Effector memory CD8-positive, alpha-beta T cell (primary cell): ENCODE results near the gene WBP1.
"Not testable (repeated sequence)": the region's sequence is repeated elsewhere in the genome, so short reads cannot be mapped to it uniquely, and the experiment has no call there.

Experiments
- ATAC-seq: fragments of 150-1000 bp; cut with Tn5 transposase; replicated peaks from 2 replicates; pipeline ENCODE4 v1.10.0; 2021; ENCODE audit warnings: mild to moderate bottlenecking, moderate library complexity
- DNase-seq, 3 experiments: peaks; one replicate each; pipeline ENCODE4 v3.0.0; 2021
- H3K27ac Mint-ChIP-seq, 2 donors: one replicate each; pipeline ENCODE4 v1.8.0; 2022; ENCODE audit warnings: mild to moderate bottlenecking in 2 of 2, mixed read lengths in 2 of 2, moderate library complexity in 2 of 2
- H3K27me3 Mint-ChIP-seq, 2 donors: one replicate each; pipeline ENCODE4 v1.8.0; 2022; ENCODE audit warnings: mixed read lengths in 2 of 2
- H3K36me3 Mint-ChIP-seq: one replicate; pipeline ENCODE4 v1.8.0; 2022; ENCODE audit warnings: mild to moderate bottlenecking, moderate library complexity, mixed read lengths; ENCODE audit not compliant: insufficient read depth
- H3K4me1 Mint-ChIP-seq, 2 donors: one replicate each; pipeline ENCODE4 v1.8.0; 2022; ENCODE audit warnings: low read depth in 2 of 2, mixed read lengths in 2 of 2
- H3K4me3 Mint-ChIP-seq, 2 donors: one replicate each; pipeline ENCODE4 v1.8.0; 2022; ENCODE audit warnings: mild to moderate bottlenecking in 2 of 2, mixed read lengths in 2 of 2, moderate library complexity in 2 of 2
- H3K9me3 Mint-ChIP-seq, 2 donors: one replicate each; pipeline ENCODE4 v1.8.0; 2022; ENCODE audit warnings: mixed read lengths in 2 of 2

Gene WBP1

GRCh38 chr2:74436848-74437695 is 21.2 kb upstream of the WBP1 start:
- H3K27ac Mint-ChIP-seq, result peak overlapping the region in 1 of 2 donors; percentile 16
- no peak overlapping the region for H3K4me3 Mint-ChIP-seq
- ATAC-seq (no peak), DNase-seq (no peak)
- peaks cover 8 to 10% of the 10 kb centered on the region in 2 donors for H3K4me1 Mint-ChIP-seq
- no peaks in the 10 kb centered on the region for H3K9me3 Mint-ChIP-seq
- H3K36me3 Mint-ChIP-seq, result no peaks in the 10 kb centered on the region
- H3K27me3 Mint-ChIP-seq, result peaks cover 17 to 33% of the 10 kb centered on the region in 2 donors

GRCh38 chr2:74438248-74438647 is 20.0 kb upstream of the WBP1 start:
- H3K27me3 Mint-ChIP-seq, result peaks cover 23 to 41% of the 10 kb centered on the region in 2 donors
- ATAC-seq, result no peak
- no peaks in the 10 kb centered on the region for H3K9me3 Mint-ChIP-seq
- no peaks in the 10 kb centered on the region for H3K36me3 Mint-ChIP-seq
- DNase-seq, result no peak
- H3K4me1 Mint-ChIP-seq, result peaks cover 8 to 10% of the 10 kb centered on the region in 2 donors
- H3K27ac Mint-ChIP-seq, result peak overlapping the region in 1 of 2 donors; percentile 11
- no peak overlapping the region for H3K4me3 Mint-ChIP-seq

GRCh38 chr2:74439373-74439772 is 18.9 kb upstream of the WBP1 start:
- peaks cover 8 to 10% of the 10 kb centered on the region in 2 donors for H3K4me1 Mint-ChIP-seq
- ATAC-seq (no peak), DNase-seq (no peak)
- peak overlapping the region in 1 of 2 donors; percentile 11 for H3K27ac Mint-ChIP-seq
- H3K9me3 Mint-ChIP-seq, result no peaks in the 10 kb centered on the region
- peaks cover 23 to 45% of the 10 kb centered on the region in 2 donors for H3K27me3 Mint-ChIP-seq
- H3K36me3 Mint-ChIP-seq, result no peaks in the 10 kb centered on the region
- H3K4me3 Mint-ChIP-seq, result peak overlapping the region; percentile 3 to 61

GRCh38 chr2:74439803-74440377 is 18.3 kb upstream of the WBP1 start:
- Mint-ChIP-seq H3K27me3 (peaks cover 23 to 51% of the 10 kb centered on the region in 2 donors), H3K27ac (no peak overlapping the region)

GRCh38 chr2:74440378-74441169 is 17.7 kb upstream of the WBP1 start:
- H3K27me3 Mint-ChIP-seq, result peaks cover 23 to 57% of the 10 kb centered on the region in 2 donors
- peak overlapping the region; percentile 54 to 61 for H3K4me3 Mint-ChIP-seq
- ATAC-seq (peak; percentile 68), DNase-seq (peak; percentile 16 to 32 (median 31))
- H3K36me3 Mint-ChIP-seq, result peaks cover 4% of the 10 kb centered on the region
- peaks cover 8 to 10% of the 10 kb centered on the region in 2 donors for H3K4me1 Mint-ChIP-seq
- H3K27ac Mint-ChIP-seq, result peak overlapping the region in 1 of 2 donors; percentile 68
- H3K9me3 Mint-ChIP-seq, result no peaks in the 10 kb centered on the region

More at GRCh38 chr2:74439803-74440377, 18.3 kb upstream of the WBP1 start:
- H3K4me1 Mint-ChIP-seq, result peaks cover 8 to 10% of the 10 kb centered on the region in 2 donors
- no peaks in the 10 kb centered on the region for H3K36me3 Mint-ChIP-seq
- H3K4me3 Mint-ChIP-seq, result peak overlapping the region; percentile 52 to 61
- DNase-seq (no peak), ATAC-seq (no peak)
- H3K9me3 Mint-ChIP-seq, result no peaks in the 10 kb centered on the region

GRCh38 chr2:74441170-74441689 is 17.0 kb upstream of the WBP1 start:
- Mint-ChIP-seq H3K9me3 (no peaks in the 10 kb centered on the region), H3K4me3 (peak overlapping the region; percentile 54 to 75), H3K36me3 (peaks cover 4% of the 10 kb centered on the region), H3K27me3 (peaks cover 23 to 58% of the 10 kb centered on the region in 2 donors), H3K4me1 (peaks cover 8 to 10% of the 10 kb centered on the region in 2 donors), H3K27ac (peak overlapping the region in 1 of 2 donors; percentile 68)
- DNase-seq, result no peak
- ATAC-seq, result no peak

GRCh38 chr2:74441690-74442482 is 16.4 kb upstream of the WBP1 start, which contains the start of gene RTKN:
TSS of gene RTKN (minus strand) at chr2:74441937. CDS start at chr2:74441816, 121 bp downstream.
- peak within 1 kb of the TSS; percentile 32 to 68 for H3K27ac Mint-ChIP-seq
- H3K36me3 Mint-ChIP-seq, result peaks cover 4% of the 10 kb centered on the region
- ATAC-seq, result peak; percentile 82
- DNase-seq, result peak in 2 of 3 experiments; percentile 46 to 52
- peak within 1 kb of the TSS; percentile 75 to 76 for H3K4me3 Mint-ChIP-seq
- no peaks in the 10 kb centered on the region for H3K9me3 Mint-ChIP-seq
- peaks cover 23 to 58% of the 10 kb centered on the region in 2 donors for H3K27me3 Mint-ChIP-seq
- peaks cover 8 to 10% of the 10 kb centered on the region in 2 donors for H3K4me1 Mint-ChIP-seq

- Mint-ChIP-seq H3K27me3 (peaks cover 23 to 58% of the 10 kb centered on the region in 2 donors), H3K27ac (peak overlapping the region in 1 of 2 donors; percentile 32), H3K4me3 (peak overlapping the region; percentile 75 to 76)
- DNase-seq, H3K4me1 Mint-ChIP-seq, H3K9me3 Mint-ChIP-seq, H3K36me3 Mint-ChIP-seq, ATAC-seq: not testable (repeated sequence)
Measured at GRCh38 chr2:74442483-74443297, 15.5 kb upstream of the WBP1 start.

GRCh38 chr2:74444498-74445318 is 13.5 kb upstream of the WBP1 start:
- Mint-ChIP-seq H3K4me3 (no peak overlapping the region), H3K4me1 (peaks cover 8 to 10% of the 10 kb centered on the region in 2 donors), H3K36me3 (peaks cover 4% of the 10 kb centered on the region), H3K27ac (no peak overlapping the region), H3K27me3 (peaks cover 15 to 45% of the 10 kb centered on the region in 2 donors), H3K9me3 (no peaks in the 10 kb centered on the region)
- ATAC-seq, result no peak
- DNase-seq, result no peak

GRCh38 chr2:74447230-74447999 is 10.8 kb upstream of the WBP1 start:
- Mint-ChIP-seq H3K4me3 (no peak overlapping the region), H3K9me3 (no peaks in the 10 kb centered on the region), H3K36me3 (peaks cover 7% of the 10 kb centered on the region), H3K27ac (no peak overlapping the region), H3K27me3 (peaks cover 2 to 22% of the 10 kb centered on the region in 2 donors), H3K4me1 (peaks cover under 1 to 4% of the 10 kb centered on the region in 2 donors)
- ATAC-seq, result no peak
- no peak for DNase-seq
